ENCODE measurements around the gene WFS1.

GRCh38 chr4:6235901-6236640, 33.6 kb upstream of the WFS1 start:
- TF ChIP-seq POLR2A (IDR thresholded peaks at IDR 0.05; ENCODE audit: low read depth, low read length), result no peak
- TF ChIP-seq TAF1 (IDR thresholded peaks at IDR 0.05; ENCODE audit: low read depth, low read length), result no peak
- TF ChIP-seq POLR2AphosphoS5 (IDR thresholded peaks at IDR 0.05; ENCODE audit: low read depth, low read length), result no peak
